ENCODE data around the gene SAT2. TPM values are rescaled to one million over a fixed set of nuclear protein-coding genes. Genes with fewer than 3 reads are reported as not detected.

SAT2 gene
- total and polyA plus RNA-seq, 12 donors = 45.7 to 164 (median 69.0) TPM

- TF ChIP-seq, protein P1, sequence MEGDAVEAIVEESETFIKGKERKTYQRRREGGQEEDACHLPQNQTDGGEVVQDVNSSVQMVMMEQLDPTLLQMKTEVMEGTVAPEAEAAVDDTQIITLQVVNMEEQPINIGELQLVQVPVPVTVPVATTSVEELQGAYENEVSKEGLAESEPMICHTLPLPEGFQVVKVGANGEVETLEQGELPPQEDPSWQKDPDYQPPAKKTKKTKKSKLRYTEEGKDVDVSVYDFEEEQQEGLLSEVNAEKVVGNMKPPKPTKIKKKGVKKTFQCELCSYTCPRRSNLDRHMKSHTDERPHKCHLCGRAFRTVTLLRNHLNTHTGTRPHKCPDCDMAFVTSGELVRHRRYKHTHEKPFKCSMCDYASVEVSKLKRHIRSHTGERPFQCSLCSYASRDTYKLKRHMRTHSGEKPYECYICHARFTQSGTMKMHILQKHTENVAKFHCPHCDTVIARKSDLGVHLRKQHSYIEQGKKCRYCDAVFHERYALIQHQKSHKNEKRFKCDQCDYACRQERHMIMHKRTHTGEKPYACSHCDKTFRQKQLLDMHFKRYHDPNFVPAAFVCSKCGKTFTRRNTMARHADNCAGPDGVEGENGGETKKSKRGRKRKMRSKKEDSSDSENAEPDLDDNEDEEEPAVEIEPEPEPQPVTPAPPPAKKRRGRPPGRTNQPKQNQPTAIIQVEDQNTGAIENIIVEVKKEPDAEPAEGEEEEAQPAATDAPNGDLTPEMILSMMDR (IDR thresholded peaks at IDR 0.05) = no peak
- intact Hi-C loops (cut with DNase I) = loop anchor here in 3 of 10 donors (5.0 to 10.0 kb wide), 2 partner anchors 105 to 148 kb away; partner anchors contain the start of genes TP53 (in 2 of the 3), WRAP53 (in 2 of the 3), FGF11 (in 1 of the 3) and TMEM102 (in 1 of the 3)
- H3K36me3 ChIP-seq = peaks cover 0 to 40% (median 14%) of the 10 kb centered on the region in 9 donors
- H3K4me1 ChIP-seq = peaks cover 9 to 76% (median 41%) of the 10 kb centered on the region in 9 donors
- H3K4me3 ChIP-seq = peak overlapping the region in 9 of 10 donors; percentile 50 to 75 (median 66)
- H3K27me3 ChIP-seq = no peaks in the 10 kb centered on the region
- peak overlapping the region; percentile 90 to 97 (median 94) for H3K27ac ChIP-seq
- ATAC-seq (peak in 2 of 8 donors; percentile 1 to 9), DNase-seq (peak in 1 of 2 donors; percentile 37)
- no peaks in the 10 kb centered on the region for H3K9me3 ChIP-seq
- WGBS, 2 donors = 87% methylated on average over 36 of the region's 36 CpGs
Measured at GRCh38 chr17:7582396-7583252, 45.0 kb downstream of the SAT2 start.

- intact Hi-C loops (cut with DNase I) = loop anchor here in 3 of 10 donors (5.0 to 10.0 kb wide), 2 partner anchors 106 to 146 kb away; partner anchors contain the start of genes TP53 (in 2 of the 3), WRAP53 (in 2 of the 3), FGF11 (in 1 of the 3) and TMEM102 (in 1 of the 3)
- peaks cover 9 to 82% (median 42%) of the 10 kb centered on the region in 9 donors for H3K4me1 ChIP-seq
- ATAC-seq (no peak), DNase-seq (no peak)
- peak overlapping the region in 7 of 10 donors; percentile 18 to 66 (median 40) for H3K4me3 ChIP-seq
- 85 to 87% methylated on average over 23 of the region's 23 CpGs for WGBS, 2 donors
- H3K27me3 ChIP-seq = no peaks in the 10 kb centered on the region
- peaks cover 9 to 43% (median 31%) of the 10 kb centered on the region in 9 donors for H3K36me3 ChIP-seq
- peak overlapping the region in 8 of 10 donors; percentile 47 to 94 (median 81) for H3K27ac ChIP-seq
- TF ChIP-seq, protein P1 (IDR thresholded peaks at IDR 0.05) = no peak
- H3K9me3 ChIP-seq = no peaks in the 10 kb centered on the region
Measured at GRCh38 chr17:7580604-7581575, 46.7 kb downstream of the SAT2 start.

DNA sequence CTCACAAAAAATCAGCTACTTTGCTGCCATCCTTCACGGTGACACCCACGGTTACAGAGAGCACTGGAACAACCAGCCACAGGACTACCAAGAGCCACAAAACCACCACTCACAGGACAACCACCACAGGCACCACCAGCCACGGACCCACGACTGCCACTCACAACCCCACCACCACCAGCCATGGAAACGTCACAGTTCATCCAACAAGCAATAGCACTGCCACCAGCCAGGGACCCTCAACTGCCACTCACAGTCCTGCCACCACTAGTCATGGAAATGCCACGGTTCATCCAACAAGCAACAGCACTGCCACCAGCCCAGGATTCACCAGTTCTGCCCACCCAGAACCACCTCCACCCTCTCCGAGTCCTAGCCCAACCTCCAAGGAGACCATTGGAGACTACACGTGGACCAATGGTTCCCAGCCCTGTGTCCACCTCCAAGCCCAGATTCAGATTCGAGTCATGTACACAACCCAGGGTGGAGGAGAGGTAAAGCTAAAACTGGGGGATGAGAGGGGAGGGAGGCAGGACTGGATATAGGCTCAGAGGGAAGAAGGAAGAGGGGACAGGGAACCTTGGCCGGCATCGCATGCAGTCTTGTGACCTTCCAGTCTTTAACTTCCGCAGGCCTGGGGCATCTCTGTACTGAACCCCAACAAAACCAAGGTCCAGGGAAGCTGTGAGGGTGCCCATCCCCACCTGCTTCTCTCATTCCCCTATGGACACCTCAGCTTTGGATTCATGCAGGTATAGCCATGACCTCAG lies 47.6 kb downstream of the SAT2 start:
- no peaks in the 10 kb centered on the region for H3K9me3 ChIP-seq
- intact Hi-C loops (cut with DNase I) = loop anchor here in 3 of 10 donors (5.0 to 10.0 kb wide), 3 partner anchors 107 to 325 kb away; partner anchors contain the start of genes TP53 (in 2 of the 3), WRAP53 (in 2 of the 3), CTDNEP1 (in 1 of the 3) and ELP5 (in 1 of the 3)
- TF ChIP-seq, protein P1 (IDR thresholded peaks at IDR 0.05) = no peak
- H3K4me3 ChIP-seq = peak overlapping the region in 7 of 10 donors; percentile 18 to 66 (median 40)
- H3K4me1 ChIP-seq = peaks cover 13 to 85% (median 51%) of the 10 kb centered on the region in 9 donors
- peak overlapping the region; percentile 13 to 94 (median 78) for H3K27ac ChIP-seq
- WGBS, 2 donors = 70 to 71% methylated on average over 12 of the region's 12 CpGs
- peaks cover 9 to 51% (median 40%) of the 10 kb centered on the region in 9 donors for H3K36me3 ChIP-seq
- no peaks in the 10 kb centered on the region for H3K27me3 ChIP-seq
- no peak for DNase-seq
- no peak for ATAC-seq

All from heart right ventricle (tissue), 16 donors.